Neural cell (in vitro differentiated cells): ENCODE measurements around the gene C13orf46. TPM values are rescaled to one million over a fixed set of nuclear protein-coding genes. Genes with fewer than 3 reads are reported as not detected.

Source experiments
- H2AFZ ChIP-seq: fragments of 200-600, 300-800 bp; sonication (generic), shearing (Covaris generic); 2 replicates; pipeline ENCODE4 v1.6.0; 2014; ENCODE audit warnings: low read depth, mild to moderate bottlenecking, antibody characterized with exemption, low read length, moderate library complexity
- H3F3A ChIP-seq: fragments of 200-600 bp; shearing (Covaris generic); 2 replicates; pipeline ENCODE4 v1.6.1; 2016; ENCODE audit warnings: mild to moderate bottlenecking, moderate library complexity, mixed read lengths, antibody characterized with exemption, low read length; ENCODE audit not compliant: insufficient read depth, poor library complexity, severe bottlenecking
- H3K27ac ChIP-seq: fragments of 200-600, 300-800 bp; sonication (generic), shearing (Covaris generic); 2 replicates; pipeline ENCODE4 v1.5.1; 2014; ENCODE audit warnings: mild to moderate bottlenecking, low read length, moderate library complexity
- H3K27me3 ChIP-seq: fragments of 300-800, 200-600 bp; sonication (generic), shearing (Covaris generic); 2 replicates; pipeline ENCODE4 v1.6.0; 2014; ENCODE audit warnings: mild to moderate bottlenecking, low read depth, low read length, moderate library complexity; ENCODE audit not compliant: insufficient read depth
- H3K36me3 ChIP-seq: fragments of 300-800, 200-600 bp; sonication (generic), shearing (Covaris generic); 2 replicates; pipeline ENCODE4 v1.5.1; 2014; ENCODE audit warnings: mild to moderate bottlenecking, antibody characterized with exemption, low read length, moderate library complexity; ENCODE audit not compliant: insufficient read depth
- H3K4me2 ChIP-seq: fragments of 300-800, 200-600 bp; sonication (generic), shearing (Covaris generic); 2 replicates; pipeline ENCODE4 v1.6.0; 2014; ENCODE audit warnings: mild to moderate bottlenecking, low read length
- H3K4me3 ChIP-seq: fragments of 300-800, 200-600 bp; sonication (generic), shearing (Covaris generic); 2 replicates; pipeline ENCODE4 v1.5.1; 2014; ENCODE audit warnings: mild to moderate bottlenecking, low read length, moderate library complexity
- H3K79me2 ChIP-seq: fragments of 200-600 bp; shearing (Covaris generic); replicated peaks from 2 replicates; pipeline ENCODE4 v1.6.0; 2014; ENCODE audit warnings: mild to moderate bottlenecking, low read length, moderate library complexity; ENCODE audit not compliant: insufficient read depth
- H3K9ac ChIP-seq: fragments of 300-800, 200-600 bp; sonication (generic), shearing (Covaris generic); 2 replicates; pipeline ENCODE4 v1.6.1; 2016; ENCODE audit warnings: mild to moderate bottlenecking, low read length, mixed read lengths
- H3K9me2 ChIP-seq: fragments of 200-600 bp; shearing (Covaris generic); 2 replicates; pipeline ENCODE4 v1.6.1; 2016; ENCODE audit warnings: mild to moderate bottlenecking, low read length, mixed read lengths; ENCODE audit not compliant: insufficient read depth
- H3K9me3 ChIP-seq: fragments of 200-600, 300-800 bp; sonication (generic), shearing (Covaris generic); 2 replicates; pipeline ENCODE4 v1.6.1; 2016; ENCODE audit warnings: mild to moderate bottlenecking, mixed run types, low read length, moderate library complexity, mixed read lengths
- H4K20me1 ChIP-seq: fragments of 200-600 bp; shearing (Covaris generic); 2 replicates; pipeline ENCODE4 v1.6.1; 2016; ENCODE audit warnings: mild to moderate bottlenecking, mixed run types; ENCODE audit not compliant: insufficient read depth
- CTCF ChIP-seq: fragments of 450-650 bp; IDR thresholded peaks from 2 replicates; pipeline ENCODE4 v1.5.1; 2014; ENCODE audit warnings: antibody characterized with exemption, mild to moderate bottlenecking, moderate library complexity; ENCODE audit not compliant: poor library complexity, severe bottlenecking
- EP300 ChIP-seq: fragments of 450-650 bp; conservative IDR thresholded peaks from 2 replicates; pipeline ENCODE4 v1.6.1; 2014; ENCODE audit warnings: antibody characterized with exemption, mild to moderate bottlenecking, moderate library complexity; ENCODE audit not compliant: poor library complexity, severe bottlenecking
- EZH2 ChIP-seq: fragments of 200-600, 300-800 bp; shearing (Covaris generic), sonication (generic); IDR thresholded peaks from 2 replicates; pipeline ENCODE4 v1.6.1; 2014; ENCODE audit warnings: antibody characterized with exemption, low read length, borderline replicate concordance, mild to moderate bottlenecking; ENCODE audit not compliant: insufficient read depth, poor library complexity, severe bottlenecking
- MXI1 ChIP-seq: fragments of 450-650 bp; conservative IDR thresholded peaks from 2 replicates; pipeline ENCODE4 v1.6.1; 2014; ENCODE audit warnings: antibody characterized with exemption, mild to moderate bottlenecking; ENCODE audit not compliant: poor library complexity, severe bottlenecking
- POLR2AphosphoS5 ChIP-seq: IDR thresholded peaks from 2 replicates; pipeline ENCODE4 v1.6.1; 2012
- RAD21 ChIP-seq: fragments of 450-650 bp; conservative IDR thresholded peaks from 2 replicates; pipeline ENCODE4 v1.6.1; 2014; ENCODE audit warnings: antibody characterized with exemption, mild to moderate bottlenecking, moderate library complexity
- SMC3 ChIP-seq: fragments of 450-650 bp; conservative IDR thresholded peaks from 2 replicates; pipeline ENCODE4 v1.6.1; 2014; ENCODE audit warnings: antibody characterized with exemption, mild to moderate bottlenecking, moderate library complexity; ENCODE audit not compliant: poor library complexity
- TAF1 ChIP-seq: IDR thresholded peaks from 2 replicates; pipeline ENCODE4 v1.6.1; 2012; ENCODE audit warnings: low read depth
- polyA plus RNA-seq: library from polyadenylated mRNA; depleted of rRNA; stranded (reverse); fragments of >200 nt; gene quantifications from 2 replicates; pipeline ENCODE4 v1.2.3, GENCODE V29; 2014
- TF ChIP-seq, protein P1 (sequence below): IDR thresholded peaks from 2 replicates; pipeline ENCODE4 v1.6.1; 2012; ENCODE audit warnings: borderline replicate concordance

Gene C13orf46
- polyA plus RNA-seq, 1 donor from 2014 or later: not detected

GRCh38 chr13:113962975-113963374, 10.9 kb downstream of the C13orf46 start:
- H3K36me3 ChIP-seq: no peaks in the 10 kb centered on the region
- H3K9ac ChIP-seq: no peak overlapping the region
- no peaks in the 10 kb centered on the region for H3K79me2 ChIP-seq
- no peak overlapping the region for H3K4me2 ChIP-seq
- H3K9me2 ChIP-seq: no peaks in the 10 kb centered on the region
- no peaks in the 10 kb centered on the region for H4K20me1 ChIP-seq
- no peaks in the 10 kb centered on the region for H3K9me3 ChIP-seq
- TF ChIP-seq TAF1 (no peak), SMC3 (no peak), CTCF (no peak), EP300 (no peak), RAD21 (no peak), MXI1 (no peak), POLR2AphosphoS5 (no peak), EZH2 (no peak)
- TF ChIP-seq, protein P1, sequence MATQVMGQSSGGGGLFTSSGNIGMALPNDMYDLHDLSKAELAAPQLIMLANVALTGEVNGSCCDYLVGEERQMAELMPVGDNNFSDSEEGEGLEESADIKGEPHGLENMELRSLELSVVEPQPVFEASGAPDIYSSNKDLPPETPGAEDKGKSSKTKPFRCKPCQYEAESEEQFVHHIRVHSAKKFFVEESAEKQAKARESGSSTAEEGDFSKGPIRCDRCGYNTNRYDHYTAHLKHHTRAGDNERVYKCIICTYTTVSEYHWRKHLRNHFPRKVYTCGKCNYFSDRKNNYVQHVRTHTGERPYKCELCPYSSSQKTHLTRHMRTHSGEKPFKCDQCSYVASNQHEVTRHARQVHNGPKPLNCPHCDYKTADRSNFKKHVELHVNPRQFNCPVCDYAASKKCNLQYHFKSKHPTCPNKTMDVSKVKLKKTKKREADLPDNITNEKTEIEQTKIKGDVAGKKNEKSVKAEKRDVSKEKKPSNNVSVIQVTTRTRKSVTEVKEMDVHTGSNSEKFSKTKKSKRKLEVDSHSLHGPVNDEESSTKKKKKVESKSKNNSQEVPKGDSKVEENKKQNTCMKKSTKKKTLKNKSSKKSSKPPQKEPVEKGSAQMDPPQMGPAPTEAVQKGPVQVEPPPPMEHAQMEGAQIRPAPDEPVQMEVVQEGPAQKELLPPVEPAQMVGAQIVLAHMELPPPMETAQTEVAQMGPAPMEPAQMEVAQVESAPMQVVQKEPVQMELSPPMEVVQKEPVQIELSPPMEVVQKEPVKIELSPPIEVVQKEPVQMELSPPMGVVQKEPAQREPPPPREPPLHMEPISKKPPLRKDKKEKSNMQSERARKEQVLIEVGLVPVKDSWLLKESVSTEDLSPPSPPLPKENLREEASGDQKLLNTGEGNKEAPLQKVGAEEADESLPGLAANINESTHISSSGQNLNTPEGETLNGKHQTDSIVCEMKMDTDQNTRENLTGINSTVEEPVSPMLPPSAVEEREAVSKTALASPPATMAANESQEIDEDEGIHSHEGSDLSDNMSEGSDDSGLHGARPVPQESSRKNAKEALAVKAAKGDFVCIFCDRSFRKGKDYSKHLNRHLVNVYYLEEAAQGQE: no peak
- H2AFZ ChIP-seq: no peak overlapping the region
- no peak overlapping the region for H3K4me3 ChIP-seq
- no peaks in the 10 kb centered on the region for H3K27me3 ChIP-seq
- H3F3A ChIP-seq: no peaks in the 10 kb centered on the region
- H3K27ac ChIP-seq: no peak overlapping the region

- TF ChIP-seq EZH2 (no peak), TAF1 (no peak)
- no peak overlapping the region for H3K4me2 ChIP-seq
- H3F3A ChIP-seq: no peaks in the 10 kb centered on the region
- no peak overlapping the region for H2AFZ ChIP-seq
- H3K9ac ChIP-seq: no peak overlapping the region
- no peaks in the 10 kb centered on the region for H3K9me3 ChIP-seq
- no peak overlapping the region for H3K27ac ChIP-seq
- no peaks in the 10 kb centered on the region for H3K79me2 ChIP-seq
- no peak overlapping the region for H3K4me3 ChIP-seq
- no peaks in the 10 kb centered on the region for H3K27me3 ChIP-seq
- no peaks in the 10 kb centered on the region for H3K9me2 ChIP-seq
- H4K20me1 ChIP-seq: no peaks in the 10 kb centered on the region
- H3K36me3 ChIP-seq: no peaks in the 10 kb centered on the region
Measured at GRCh38 chr13:113962386-113962785, 11.5 kb downstream of the C13orf46 start.
